ENCODE results near the gene SPOCK1.

Gene SPOCK1

GRCh38 chr5:137269946-137270345 is 229.2 kb downstream of the SPOCK1 start:
- Histone ChIP-seq H3K9me3 (ENCODE audit: insufficient read depth, low read length, severe bottlenecking) (no peaks in the 10 kb centered on the region), H3K27me3 (ENCODE audit: insufficient read depth, low read length, poor library complexity) (no peaks in the 10 kb centered on the region), H3K9ac (ENCODE audit: low read depth, low read length) (no peak overlapping the region), H3K4me1 (ENCODE audit: insufficient read depth, low read length) (no peaks in the 10 kb centered on the region), H3K79me2 (ENCODE audit: insufficient read depth, low read length) (no peaks in the 10 kb centered on the region), H2AFZ (ENCODE audit: low read depth, low read length) (no peak overlapping the region), H4K20me1 (ENCODE audit: insufficient read depth, low read length) (no peaks in the 10 kb centered on the region), H3K36me3 (ENCODE audit: insufficient read depth, low read length) (no peaks in the 10 kb centered on the region), H3K27ac (ENCODE audit: low read length) (no peak overlapping the region), H3K4me2 (ENCODE audit: insufficient read depth, low read length) (no peak overlapping the region), H3K4me3 (ENCODE audit: low read depth in 1 of 2, low read length in 2 of 2) (no peak overlapping the region)
- ATAC-seq (ENCODE audit: insufficient read depth, low read depth) (no peak), DNase-seq (no peak)
- TF ChIP-seq EZH2 (IDR thresholded peaks at IDR 0.05; ENCODE audit: borderline replicate concordance, low read depth, low read length, severe bottlenecking), result no peak
- TF ChIP-seq, protein P1, sequence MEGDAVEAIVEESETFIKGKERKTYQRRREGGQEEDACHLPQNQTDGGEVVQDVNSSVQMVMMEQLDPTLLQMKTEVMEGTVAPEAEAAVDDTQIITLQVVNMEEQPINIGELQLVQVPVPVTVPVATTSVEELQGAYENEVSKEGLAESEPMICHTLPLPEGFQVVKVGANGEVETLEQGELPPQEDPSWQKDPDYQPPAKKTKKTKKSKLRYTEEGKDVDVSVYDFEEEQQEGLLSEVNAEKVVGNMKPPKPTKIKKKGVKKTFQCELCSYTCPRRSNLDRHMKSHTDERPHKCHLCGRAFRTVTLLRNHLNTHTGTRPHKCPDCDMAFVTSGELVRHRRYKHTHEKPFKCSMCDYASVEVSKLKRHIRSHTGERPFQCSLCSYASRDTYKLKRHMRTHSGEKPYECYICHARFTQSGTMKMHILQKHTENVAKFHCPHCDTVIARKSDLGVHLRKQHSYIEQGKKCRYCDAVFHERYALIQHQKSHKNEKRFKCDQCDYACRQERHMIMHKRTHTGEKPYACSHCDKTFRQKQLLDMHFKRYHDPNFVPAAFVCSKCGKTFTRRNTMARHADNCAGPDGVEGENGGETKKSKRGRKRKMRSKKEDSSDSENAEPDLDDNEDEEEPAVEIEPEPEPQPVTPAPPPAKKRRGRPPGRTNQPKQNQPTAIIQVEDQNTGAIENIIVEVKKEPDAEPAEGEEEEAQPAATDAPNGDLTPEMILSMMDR (IDR thresholded peaks at IDR 0.05; ENCODE audit: borderline replicate concordance, extremely low read depth, low read length, poor library complexity, severe bottlenecking), result no peak

DNA sequence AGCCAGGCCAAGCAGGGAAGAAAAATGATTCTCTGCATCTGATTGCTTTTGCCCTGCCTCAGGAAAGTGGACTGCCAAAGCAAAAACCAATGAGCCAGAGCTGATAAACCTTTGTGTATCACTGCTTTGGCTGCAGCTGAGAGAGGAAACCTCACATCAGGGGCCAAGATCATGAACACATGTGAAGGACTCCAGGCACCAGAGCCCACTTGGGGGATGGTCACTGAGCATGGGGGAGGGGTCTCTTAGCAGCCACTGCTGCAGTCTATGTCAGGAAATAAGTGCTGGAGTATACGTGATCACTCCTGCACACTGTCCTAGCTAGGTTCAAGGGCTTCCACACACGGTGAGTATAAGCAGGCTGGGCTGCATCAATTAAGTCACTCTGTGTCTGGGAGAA is 229.9 kb downstream of the SPOCK1 start:
- Histone ChIP-seq H3K79me2 (ENCODE audit: insufficient read depth, low read length) (no peaks in the 10 kb centered on the region), H3K36me3 (ENCODE audit: insufficient read depth, low read length) (no peaks in the 10 kb centered on the region), H3K4me2 (ENCODE audit: insufficient read depth, low read length) (no peak overlapping the region), H3K9ac (ENCODE audit: low read depth, low read length) (no peak overlapping the region), H3K27ac (ENCODE audit: low read length) (no peak overlapping the region), H3K27me3 (ENCODE audit: insufficient read depth, low read length, poor library complexity) (no peaks in the 10 kb centered on the region), H3K4me3 (ENCODE audit: low read depth in 1 of 2, low read length in 2 of 2) (no peak overlapping the region), H2AFZ (ENCODE audit: low read depth, low read length) (no peak overlapping the region), H4K20me1 (ENCODE audit: insufficient read depth, low read length) (no peaks in the 10 kb centered on the region), H3K9me3 (ENCODE audit: insufficient read depth, low read length, severe bottlenecking) (no peaks in the 10 kb centered on the region), H3K4me1 (ENCODE audit: insufficient read depth, low read length) (no peaks in the 10 kb centered on the region)
- TF ChIP-seq EZH2 (IDR thresholded peaks at IDR 0.05; ENCODE audit: borderline replicate concordance, low read depth, low read length, severe bottlenecking), result no peak
- TF ChIP-seq, protein P1 (IDR thresholded peaks at IDR 0.05; ENCODE audit: borderline replicate concordance, extremely low read depth, low read length, poor library complexity, severe bottlenecking), result no peak
- no peak for DNase-seq
- no peak for ATAC-seq (ENCODE audit: insufficient read depth, low read depth)

GRCh38 chr5:137268646-137269045 is 230.5 kb downstream of the SPOCK1 start:
- Histone ChIP-seq H4K20me1 (ENCODE audit: insufficient read depth, low read length) (no peaks in the 10 kb centered on the region), H2AFZ (ENCODE audit: low read depth, low read length) (no peak overlapping the region), H3K9me3 (ENCODE audit: insufficient read depth, low read length, severe bottlenecking) (no peaks in the 10 kb centered on the region), H3K4me3 (ENCODE audit: low read depth in 1 of 2, low read length in 2 of 2) (no peak overlapping the region), H3K4me1 (ENCODE audit: insufficient read depth, low read length) (no peaks in the 10 kb centered on the region), H3K4me2 (ENCODE audit: insufficient read depth, low read length) (no peak overlapping the region), H3K36me3 (ENCODE audit: insufficient read depth, low read length) (no peaks in the 10 kb centered on the region), H3K9ac (ENCODE audit: low read depth, low read length) (no peak overlapping the region), H3K79me2 (ENCODE audit: insufficient read depth, low read length) (no peaks in the 10 kb centered on the region), H3K27ac (ENCODE audit: low read length) (no peak overlapping the region), H3K27me3 (ENCODE audit: insufficient read depth, low read length, poor library complexity) (no peaks in the 10 kb centered on the region)
- TF ChIP-seq, protein P1 (IDR thresholded peaks at IDR 0.05; ENCODE audit: borderline replicate concordance, extremely low read depth, low read length, poor library complexity, severe bottlenecking), result no peak
- no peak for TF ChIP-seq EZH2 (IDR thresholded peaks at IDR 0.05; ENCODE audit: borderline replicate concordance, low read depth, low read length, severe bottlenecking)
- DNase-seq (no peak), ATAC-seq (ENCODE audit: insufficient read depth, low read depth) (no peak)

DNA sequence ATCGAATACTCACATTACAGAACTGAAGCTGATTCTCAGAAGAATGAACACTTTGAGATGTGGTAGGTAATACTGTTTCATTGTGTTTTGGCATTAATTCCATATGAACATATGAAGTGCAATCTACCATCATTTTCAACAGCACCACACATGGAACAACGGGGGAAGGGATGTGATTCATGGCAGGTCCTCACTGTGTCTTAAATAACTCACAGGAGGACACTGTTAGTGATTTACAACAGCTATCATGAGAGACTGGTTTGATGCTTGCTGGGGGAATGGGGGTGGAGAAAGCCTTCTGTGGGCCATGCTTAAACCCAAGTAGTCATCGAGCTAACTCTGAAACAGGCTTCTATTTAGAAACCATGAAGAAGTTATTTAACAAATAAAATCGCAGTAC is 232.9 kb downstream of the SPOCK1 start:
- ATAC-seq (ENCODE audit: insufficient read depth, low read depth) (no peak), DNase-seq (no peak)
- no peak overlapping the region for H2AFZ ChIP-seq (ENCODE audit: low read depth, low read length)
- no peak for TF ChIP-seq EZH2 (IDR thresholded peaks at IDR 0.05; ENCODE audit: borderline replicate concordance, low read depth, low read length, severe bottlenecking)
- TF ChIP-seq, protein P1 (IDR thresholded peaks at IDR 0.05; ENCODE audit: borderline replicate concordance, extremely low read depth, low read length, poor library complexity, severe bottlenecking), result no peak
- no peak overlapping the region for H3K9ac ChIP-seq (ENCODE audit: low read depth, low read length)
- H3K27me3 ChIP-seq (ENCODE audit: insufficient read depth, low read length, poor library complexity), result peaks cover 3% of the 10 kb centered on the region
- no peaks in the 10 kb centered on the region for H3K79me2 ChIP-seq (ENCODE audit: insufficient read depth, low read length)
- H4K20me1 ChIP-seq (ENCODE audit: insufficient read depth, low read length), result no peaks in the 10 kb centered on the region
- H3K9me3 ChIP-seq (ENCODE audit: insufficient read depth, low read length, severe bottlenecking), result no peaks in the 10 kb centered on the region
- H3K27ac ChIP-seq (ENCODE audit: low read length), result no peak overlapping the region
- H3K4me2 ChIP-seq (ENCODE audit: insufficient read depth, low read length), result no peak overlapping the region
- no peak overlapping the region for H3K4me3 ChIP-seq (ENCODE audit: low read depth in 1 of 2, low read length in 2 of 2)
- H3K36me3 ChIP-seq (ENCODE audit: insufficient read depth, low read length), result no peaks in the 10 kb centered on the region
- H3K4me1 ChIP-seq (ENCODE audit: insufficient read depth, low read length), result no peaks in the 10 kb centered on the region
